Measurements from ENCODE around the gene POLE4. TPM values are rescaled to one million over a fixed set of nuclear protein-coding genes. Genes with fewer than 3 reads are reported as not detected.

POLE4 gene, protein sequence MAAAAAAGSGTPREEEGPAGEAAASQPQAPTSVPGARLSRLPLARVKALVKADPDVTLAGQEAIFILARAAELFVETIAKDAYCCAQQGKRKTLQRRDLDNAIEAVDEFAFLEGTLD
- 14.7 and 17.4 TPM in 2 replicates for total RNA-seq

DNA sequence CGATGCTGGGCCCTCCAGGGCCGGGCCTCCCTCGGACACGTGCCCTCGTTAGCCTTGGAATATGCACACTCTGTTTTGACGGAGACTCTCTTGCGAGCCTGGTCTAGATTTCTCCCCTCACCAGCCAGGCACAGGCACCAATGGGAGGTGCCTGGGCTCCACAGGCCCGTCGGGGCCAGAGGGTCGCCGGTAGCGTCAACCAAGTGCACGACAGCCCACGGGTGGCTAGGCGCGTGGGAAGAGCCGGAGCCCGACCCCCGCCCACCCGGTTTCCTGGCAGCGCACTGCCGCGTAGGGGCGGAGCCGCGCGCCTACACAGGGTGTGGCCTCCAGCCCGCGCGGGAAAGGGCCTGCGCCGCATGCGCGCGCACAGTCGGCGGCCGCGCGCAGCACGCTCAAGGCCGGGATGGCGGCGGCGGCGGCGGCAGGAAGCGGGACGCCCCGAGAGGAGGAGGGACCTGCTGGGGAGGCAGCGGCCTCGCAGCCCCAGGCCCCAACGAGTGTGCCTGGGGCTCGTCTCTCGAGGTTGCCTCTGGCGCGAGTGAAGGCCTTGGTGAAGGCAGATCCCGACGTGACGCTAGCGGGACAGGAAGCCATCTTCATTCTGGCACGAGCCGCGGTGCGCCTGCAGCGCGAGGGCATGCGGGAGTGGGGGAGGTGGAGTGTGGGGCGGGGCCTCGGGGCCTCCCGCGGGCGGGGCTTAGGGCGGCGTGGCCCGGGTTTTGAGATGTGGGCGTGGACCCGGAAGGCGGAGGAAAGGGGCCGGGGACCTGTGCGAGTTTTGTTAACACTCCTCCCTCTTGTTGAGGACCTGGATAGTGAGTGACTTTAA lies at the start of gene POLE4:
TSS of gene POLE4 (plus strand) at position 370 of the 832 bp plus-strand sequence. CDS start at position 407, 37 bp downstream.
- peak; percentile 53 for DNase-seq (ENCODE audit: low read depth)

DNA sequence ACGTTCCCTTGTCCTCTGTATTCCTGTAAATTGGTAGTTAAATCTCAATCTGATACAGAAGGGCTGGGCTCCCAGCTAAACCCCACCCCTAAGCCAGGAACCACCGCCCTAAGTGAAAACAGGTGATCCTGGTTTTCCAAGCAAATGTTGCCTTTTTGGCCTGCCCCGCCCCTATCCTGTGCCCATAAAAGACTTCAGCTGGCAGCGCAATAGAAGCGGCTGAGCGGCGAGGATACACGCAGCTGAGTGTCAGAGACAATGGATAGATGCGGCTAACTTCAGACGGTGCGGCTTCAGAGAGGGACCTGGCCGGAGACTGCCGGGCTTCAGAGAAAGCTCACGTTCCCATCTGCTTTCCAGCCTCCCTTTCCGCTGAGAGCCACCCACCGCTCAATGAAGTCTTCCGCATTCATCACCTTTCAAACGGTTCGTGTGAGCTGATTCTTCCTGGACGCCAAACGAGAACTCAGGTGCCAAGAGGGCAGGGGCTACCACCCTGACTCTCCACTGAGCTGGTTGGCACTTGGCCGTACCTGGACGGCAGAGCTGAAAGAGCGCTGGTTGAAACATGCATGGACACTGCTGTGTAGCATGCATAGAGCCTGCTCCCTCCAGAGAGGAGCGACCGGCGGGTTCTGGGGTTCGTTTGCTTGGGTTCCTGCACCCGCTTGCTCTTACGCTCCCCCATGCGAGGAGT lies 49.5 kb upstream of the POLE4 start:
- DNase-seq (ENCODE audit: low read depth), result peak; percentile 11

DNA sequence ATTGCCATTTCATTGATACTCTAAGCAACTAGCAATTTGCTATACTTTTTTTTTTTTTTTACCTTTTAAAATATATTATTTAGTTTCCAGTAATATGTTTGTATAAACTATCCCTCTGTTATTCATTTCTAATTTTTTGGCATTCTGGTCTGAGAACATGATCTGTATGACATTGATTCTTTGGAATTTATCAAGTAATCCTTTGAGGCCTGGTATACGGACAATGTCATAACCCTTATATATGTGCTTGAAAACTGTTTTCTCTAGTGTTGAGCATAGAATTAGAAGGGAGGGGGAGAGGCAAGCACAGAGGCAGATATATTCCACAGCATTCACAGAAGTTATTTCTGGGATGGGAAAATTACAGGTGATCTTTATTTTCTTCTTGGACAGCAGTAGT lies 48.2 kb upstream of the POLE4 start:
- DNase-seq (ENCODE audit: low read depth), result no peak

DNA sequence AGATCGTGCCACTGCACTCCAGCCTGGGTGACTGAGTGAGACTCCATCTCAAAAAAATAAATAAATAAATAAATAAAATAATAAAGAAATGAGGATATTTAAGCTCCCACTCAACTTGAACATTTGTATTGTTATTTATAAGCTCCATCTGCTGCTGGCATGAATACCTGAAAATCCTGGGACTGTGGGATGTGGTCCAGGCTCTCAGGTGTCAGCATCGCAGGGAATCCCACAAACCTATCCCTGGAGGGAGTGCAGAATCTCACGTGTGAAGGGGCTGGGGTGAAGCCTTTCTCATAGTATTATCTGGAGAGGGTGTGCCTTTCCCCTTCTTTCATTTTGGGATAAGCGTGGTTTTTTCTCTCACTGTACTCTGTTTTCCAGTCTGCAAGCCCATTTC lies 47.4 kb upstream of the POLE4 start:
- DNase-seq (ENCODE audit: low read depth), result no peak

DNA sequence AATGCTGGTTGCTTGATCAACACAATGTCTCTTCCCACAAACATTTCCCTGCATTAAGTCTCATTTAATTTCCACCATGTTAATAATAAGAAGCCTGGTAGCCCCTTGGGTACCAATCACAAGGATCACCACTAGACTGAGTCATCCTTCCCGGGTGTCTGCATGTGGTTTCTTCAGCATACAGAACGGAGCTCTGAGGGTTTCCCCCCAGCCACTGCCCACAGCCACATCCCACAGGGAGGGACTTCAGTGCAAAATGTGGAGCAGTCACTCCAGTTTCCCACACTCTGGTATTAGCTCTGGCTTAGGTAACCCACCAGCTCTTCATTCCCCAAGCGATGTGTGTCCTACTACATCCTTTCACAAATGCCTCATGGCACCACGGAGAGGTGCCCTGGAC lies 42.7 kb upstream of the POLE4 start:
- DNase-seq (ENCODE audit: low read depth), result peak; percentile 80

DNA sequence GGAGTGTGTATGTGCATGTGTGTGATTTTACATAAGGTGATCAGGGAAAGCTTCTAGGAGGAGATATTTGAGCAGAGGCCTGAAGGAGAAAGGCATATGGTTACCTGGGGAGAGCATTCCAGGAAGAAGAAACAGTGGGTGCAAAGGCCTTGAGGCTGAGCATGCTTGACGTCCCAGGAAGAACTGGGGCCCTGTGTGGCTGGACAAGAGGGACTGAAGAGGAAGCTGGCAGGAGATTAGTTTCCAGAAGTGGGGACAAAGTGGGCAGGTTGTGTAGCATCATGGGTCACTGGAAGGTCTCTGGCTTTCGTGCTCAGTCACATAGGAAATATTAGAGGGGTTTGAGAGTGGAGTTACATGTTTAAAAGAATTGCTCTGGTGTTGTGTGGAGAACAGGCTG lies 42.0 kb upstream of the POLE4 start:
- DNase-seq (ENCODE audit: low read depth), result no peak

DNA sequence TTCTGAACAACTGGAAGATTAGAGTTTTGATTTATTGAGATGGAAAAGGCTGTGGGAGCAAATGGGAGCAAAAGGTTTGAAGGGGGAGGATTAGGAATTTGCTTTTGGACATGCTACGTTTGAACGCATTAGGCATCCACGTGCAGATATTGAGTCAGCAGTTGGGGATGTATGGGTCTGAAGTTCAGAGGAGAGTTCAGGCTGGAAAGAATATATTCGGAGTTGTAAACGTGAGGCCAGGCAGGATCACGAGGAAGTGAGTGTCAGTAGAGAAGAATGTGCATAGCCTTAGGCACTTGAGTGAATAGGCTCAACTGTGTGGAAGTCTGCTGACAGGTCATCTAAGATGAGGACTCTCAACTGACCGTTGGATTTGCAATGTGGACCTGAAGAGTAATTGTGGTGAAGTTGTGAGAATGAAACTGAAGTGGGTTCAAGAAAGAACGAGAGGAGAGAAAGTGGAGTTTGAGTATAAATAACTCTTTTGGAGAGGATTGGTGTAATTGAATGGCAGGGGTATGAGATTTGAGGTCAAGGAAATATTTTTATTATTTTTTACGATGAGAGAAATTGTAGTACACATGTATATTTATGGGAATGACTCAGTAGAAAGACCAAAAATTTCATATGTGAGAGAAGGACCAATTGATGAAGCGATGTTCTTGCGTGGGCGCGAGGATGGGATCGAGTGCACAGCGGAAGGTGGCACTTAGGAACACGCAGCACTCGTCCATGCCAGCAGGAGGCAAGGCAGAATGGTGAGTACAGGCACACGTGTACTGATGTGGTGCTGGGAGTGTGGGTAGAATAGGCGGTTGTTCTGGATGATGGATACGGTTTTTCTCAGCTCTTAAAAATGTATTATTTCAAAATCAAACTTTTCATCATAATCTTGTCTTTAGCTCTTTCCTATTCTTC lies 40.5 kb upstream of the POLE4 start:
- peak; percentile 87 for DNase-seq (ENCODE audit: low read depth)

DNA sequence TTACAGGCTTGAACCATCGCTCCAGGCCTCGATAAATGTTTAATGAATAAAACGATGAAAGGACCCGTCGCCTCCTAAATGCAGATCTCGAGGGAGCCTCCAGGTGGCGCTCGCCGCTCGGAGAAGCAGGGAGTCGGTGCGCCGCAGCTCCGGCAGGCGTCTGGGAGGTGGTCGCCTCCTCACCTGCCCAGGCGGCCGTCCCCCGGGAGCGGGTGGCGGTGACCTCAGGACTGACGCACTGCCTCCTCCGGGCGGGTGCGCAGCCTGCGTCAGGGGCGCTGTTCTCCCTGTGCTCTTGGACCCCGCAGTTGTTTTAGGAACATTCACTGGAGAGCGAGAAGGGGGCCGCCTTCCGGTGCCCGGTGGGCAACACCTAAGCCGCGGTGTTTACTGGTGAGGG lies 38.6 kb upstream of the POLE4 start:
- DNase-seq (ENCODE audit: low read depth), result peak; percentile 13

DNA sequence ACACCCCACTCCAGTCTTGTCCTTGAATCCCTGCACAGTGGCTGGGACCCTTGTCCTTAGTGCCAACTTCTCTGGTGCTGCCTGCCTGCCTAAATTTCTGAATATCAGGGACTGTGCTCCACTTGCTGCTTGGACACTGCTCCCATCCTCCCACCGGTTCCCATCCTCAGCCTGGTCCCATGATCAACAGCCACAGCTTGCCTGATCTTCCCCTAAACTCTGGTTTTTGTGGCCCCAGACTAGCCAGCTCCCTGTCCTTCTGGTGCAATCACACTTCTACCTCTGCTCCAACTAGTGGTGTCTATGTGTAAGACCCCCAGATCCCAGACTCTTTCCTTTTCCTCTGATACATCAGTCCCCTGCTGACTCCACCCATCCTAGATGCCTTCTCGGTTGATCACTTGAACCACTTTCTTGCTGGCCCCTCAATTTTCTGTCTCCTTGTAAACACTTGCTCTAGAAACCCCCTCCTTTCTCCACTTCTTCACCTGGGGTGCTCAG lies 37.2 kb upstream of the POLE4 start:
- no peak for DNase-seq (ENCODE audit: low read depth)

DNA sequence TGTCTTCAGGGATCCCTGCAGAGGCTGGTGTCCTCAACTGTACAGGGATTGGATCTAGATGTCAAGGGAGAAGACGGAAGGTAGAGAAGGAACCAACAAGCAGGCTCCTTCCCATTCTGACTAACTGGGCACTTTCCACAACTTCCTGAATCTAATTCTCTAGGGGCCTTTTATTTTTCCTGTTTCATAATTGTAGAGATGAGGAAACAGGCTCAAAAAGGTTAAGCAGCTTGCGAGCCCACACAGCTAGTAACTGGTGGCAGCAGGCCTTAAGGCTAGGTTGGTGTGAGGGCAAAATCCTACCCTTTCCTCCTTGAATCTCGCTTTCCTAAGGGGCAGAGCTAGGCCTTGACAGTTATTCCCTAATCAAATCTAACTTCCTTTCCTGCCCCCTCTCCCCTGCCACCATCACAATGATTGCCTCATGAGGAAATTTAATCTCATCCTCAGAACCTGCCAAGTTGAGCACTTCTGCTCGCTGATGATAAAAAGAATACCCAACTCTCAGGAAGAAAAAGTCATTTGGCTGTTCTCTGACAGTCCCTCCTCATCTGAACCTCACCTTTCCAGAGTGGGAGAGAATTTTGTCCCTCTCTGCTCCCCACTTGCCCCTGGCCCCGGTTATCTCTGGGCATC lies 35.7 kb upstream of the POLE4 start:
- no peak for DNase-seq (ENCODE audit: low read depth)

DNA sequence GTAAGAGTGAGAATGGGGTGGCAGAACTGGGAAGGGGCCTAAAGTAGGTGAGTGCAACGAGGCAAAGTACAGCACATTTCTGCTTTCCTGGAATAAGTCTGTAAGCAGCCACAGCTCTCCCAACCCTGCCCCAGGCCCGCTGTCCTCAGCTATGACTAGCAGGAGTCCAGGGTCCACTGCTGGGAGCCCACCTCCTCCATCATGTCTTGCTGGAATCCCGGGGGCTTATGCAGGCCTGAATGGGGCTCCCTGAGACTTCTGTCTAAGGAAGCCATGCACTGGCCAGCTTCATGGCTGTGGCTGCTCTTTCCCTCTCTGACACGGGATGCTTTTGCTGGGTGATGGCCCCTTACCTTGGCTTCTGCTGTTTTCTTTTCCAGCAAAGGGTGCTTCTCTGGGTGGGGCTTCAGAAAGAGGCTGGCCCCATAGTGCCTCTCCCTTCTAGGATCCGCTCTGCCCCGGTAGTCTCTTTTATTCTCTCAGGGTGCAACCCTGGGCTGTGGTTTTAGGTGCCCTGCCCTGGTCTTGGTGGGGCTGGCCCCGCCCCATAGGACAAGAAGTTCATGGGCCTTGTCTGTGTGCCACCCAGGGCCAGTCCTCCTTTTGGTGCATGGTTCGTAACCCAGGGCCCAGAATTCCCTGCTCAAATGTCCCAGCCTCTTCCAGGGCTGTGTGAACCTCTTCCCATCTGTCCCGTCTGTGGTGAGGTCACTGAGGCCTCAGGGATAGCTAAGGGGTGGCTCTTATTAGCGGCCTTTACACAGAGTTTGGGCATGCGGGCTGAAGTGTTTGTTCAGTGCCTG lies 33.8 kb upstream of the POLE4 start:
- DNase-seq (ENCODE audit: low read depth), result no peak

DNA sequence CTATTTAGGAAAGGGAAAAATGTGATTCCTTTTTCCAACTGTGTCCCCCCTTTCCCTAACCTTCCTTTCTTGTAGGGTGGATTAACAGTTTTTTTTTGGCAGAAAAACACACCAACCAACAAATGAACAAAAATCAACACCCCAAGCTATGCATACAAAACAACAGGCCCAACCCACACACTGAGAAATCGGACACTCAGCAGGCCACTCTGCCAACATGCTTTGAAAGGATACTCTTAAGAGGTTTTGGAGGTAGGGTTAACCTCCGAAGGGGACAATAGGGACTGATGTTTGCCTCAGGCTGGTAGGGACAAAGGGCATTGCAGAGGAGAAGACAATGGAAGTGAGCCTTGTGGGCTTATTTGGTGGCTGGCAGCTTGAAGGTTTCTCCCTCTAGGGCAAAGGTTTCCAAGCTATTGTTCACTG lies 33.1 kb upstream of the POLE4 start:
- no peak for DNase-seq (ENCODE audit: low read depth)

DNA sequence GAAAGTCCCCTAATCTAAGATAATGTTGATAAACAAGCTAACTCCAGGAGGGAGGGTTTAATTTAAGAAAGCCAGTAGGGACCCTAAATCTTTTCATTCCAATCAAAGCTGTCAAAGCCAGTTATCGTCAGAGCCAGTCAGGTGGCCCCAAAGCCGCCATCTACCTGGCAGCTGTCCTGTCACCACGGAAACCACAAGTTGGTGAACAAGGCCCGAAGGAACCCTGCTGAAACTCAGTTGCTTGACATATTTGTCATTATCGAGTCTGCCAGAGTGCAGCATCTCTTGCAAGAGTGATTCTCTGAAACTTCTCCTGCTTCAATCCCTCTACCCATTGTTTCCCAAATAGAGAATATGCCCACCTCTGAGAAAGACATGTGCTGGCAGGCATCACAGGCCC lies 30.8 kb upstream of the POLE4 start:
- no peak for DNase-seq (ENCODE audit: low read depth)

DNA sequence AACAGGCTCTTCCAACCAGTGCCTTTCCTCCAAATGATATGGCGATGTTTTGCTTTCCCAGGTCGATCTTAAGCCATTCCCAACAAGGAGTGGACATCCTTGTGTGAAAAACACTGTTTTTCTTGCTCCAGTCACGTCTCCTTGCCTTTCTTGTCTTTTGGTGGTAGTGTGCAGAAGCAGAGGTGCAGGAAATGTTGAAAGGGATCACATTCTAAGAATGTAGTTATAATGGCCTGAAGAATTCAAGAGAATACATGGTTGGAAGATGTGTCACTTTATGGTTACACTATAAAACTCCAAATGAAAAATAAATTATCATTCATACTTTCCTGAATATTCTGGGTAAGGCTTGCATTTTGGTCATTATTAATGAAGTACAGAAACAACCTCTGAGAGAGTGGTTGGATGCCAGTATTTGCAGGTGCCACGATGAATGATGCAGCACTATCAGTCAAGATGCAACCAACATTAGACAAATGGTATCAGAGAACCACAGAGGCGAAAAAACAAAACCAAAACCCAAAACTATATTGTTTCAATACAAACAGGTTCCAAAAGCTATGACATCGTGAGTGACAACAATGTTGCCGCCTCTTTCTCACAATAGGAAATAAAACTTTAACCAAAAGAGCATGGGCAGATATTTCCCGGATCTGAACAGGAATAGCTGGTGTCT lies 27.5 kb upstream of the POLE4 start:
- DNase-seq (ENCODE audit: low read depth), result no peak

DNA sequence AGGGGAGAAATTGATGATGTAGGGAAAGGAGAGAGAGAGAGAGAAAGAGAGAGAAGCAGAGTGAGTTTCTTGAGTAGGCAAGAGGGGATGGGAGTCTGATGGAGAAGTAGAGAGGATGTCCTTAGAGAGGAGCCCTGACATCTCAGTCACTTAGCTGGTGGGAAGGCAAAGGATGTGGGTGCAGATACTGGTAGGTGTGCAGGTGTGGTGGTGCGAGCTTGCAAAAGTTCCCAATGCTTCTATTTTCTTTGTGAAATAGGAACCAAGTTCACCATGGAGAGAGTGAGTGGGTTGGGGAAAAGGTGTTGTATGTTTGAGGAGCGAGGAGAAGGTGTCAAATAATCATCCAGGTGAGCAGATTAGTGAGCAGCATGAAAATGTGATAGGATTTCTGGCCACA lies 26.5 kb upstream of the POLE4 start:
- DNase-seq (ENCODE audit: low read depth), result no peak

DNA sequence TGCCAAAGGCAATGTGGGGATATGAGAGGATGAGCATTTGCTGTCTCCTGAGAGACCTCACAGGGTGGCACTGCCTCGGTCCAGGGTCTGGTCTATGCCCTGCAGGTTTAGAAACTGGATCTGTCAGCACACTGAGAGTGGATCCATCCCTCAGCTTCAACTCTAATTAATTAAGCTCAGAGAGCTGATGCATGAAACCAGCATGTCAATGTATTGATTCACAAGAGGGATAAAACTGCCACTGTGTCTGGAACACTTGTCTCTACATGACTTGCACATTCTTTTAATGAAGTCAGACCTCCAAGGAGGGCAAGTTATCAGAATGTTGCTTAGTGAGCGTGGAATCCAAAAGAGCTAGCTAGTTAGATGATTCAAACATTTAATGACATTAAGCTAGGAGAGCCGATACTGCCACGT lies 22.5 kb upstream of the POLE4 start:
- DNase-seq (ENCODE audit: low read depth), result peak; percentile 40

DNA sequence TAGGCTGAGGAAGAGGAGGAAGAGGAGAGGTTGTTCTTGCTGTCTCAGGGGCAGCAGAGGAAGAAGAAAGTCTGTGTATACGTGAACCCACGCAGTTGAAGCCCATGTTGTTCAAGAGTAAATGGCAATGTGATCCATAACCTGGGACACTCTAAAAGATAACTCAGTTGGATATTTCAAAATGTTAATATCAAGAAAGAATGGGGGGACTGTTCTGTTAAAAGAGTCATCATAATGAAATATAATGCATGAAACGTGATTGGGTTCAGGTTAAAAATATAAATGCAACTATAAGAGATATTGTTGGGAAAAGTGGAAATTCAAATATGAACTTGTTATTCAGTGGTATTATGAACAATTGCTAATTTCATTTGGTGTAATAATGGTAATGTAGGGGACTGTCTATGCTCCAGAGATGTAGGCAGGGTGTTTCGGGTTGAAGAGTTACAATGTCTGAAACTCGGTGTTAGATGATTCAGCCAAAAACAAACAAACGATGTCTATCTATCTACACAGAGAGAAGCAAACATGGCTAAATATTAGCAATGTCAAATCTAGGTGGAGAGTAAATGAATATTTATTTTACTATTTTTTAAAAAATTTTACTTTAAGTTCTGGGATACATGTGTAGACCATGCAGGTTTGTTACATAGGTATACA lies 21.1 kb upstream of the POLE4 start:
- no peak for DNase-seq (ENCODE audit: low read depth)

DNA sequence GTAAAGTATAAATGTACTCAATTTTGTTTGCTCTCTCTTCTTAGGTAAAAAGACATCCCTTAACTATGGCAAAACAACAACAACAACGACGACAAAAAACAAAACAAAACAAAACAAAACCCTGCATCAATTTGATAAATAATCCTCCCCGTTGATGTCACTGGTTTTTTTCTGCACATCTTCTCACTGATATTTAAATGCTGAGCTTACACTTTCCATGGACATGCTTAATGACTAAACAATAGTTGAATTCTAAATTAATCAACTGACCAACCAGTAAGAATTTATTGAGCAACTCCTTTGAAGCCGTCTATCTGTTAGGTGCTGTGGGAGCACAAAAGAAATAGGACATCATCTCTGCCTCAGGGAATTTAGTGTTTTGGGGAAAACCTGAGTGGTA lies 20.2 kb upstream of the POLE4 start:
- DNase-seq (ENCODE audit: low read depth), result no peak
